ENCODE data around the gene TP63. TPM values are rescaled to one million over a fixed set of nuclear protein-coding genes. Genes with fewer than 3 reads are reported as not detected.

TP63 gene
- total RNA-seq, 1 donor from 2014 or later: 0.05 TPM

DNA sequence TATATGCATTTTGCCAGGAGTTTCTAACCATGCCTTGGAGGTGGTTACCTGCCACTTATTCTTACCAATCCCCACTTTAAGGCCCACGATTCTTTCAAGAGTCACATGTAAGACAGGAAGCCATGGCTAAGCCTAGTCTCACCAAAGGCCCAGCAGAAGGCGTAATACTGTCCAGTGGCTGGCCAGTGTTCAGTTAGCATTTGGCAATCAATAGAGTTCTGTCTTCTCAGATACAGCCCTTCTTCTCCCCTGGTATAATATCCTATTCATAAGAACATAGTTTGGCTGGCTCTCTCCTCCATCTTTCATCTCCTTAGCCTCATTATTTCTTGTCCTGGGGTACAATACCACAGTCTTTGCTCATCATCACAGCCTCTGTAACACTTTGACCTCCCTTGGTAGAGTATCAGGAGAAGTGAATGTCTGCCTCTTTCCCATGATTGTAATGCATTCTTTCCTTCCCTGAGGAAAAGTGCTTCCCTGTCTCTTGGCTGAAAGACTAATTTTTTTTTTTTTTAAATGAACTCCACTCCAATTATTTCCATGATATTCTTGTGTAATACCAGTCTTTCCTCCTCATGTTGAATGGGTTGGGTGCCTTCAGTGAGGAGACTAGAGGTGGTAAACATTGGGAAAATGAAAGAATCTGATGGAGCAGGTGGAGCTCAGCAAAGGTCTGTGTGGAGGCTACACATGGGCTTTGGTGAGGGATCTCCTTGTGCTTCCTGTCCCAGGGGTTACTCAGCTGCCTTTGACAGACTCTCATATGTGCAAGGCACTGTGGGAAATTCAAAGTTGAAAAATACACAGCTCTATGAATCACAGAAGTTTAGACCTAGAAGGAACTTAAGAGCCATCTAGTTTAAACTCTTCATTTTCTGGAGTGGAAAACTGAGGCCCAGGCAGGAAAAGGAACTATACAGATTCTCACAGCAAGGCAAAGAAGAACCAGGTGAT is 271.3 kb downstream of the TP63 start:
- DNase-seq (ENCODE audit: low spot score) (no peak), ATAC-seq (no peak)

DNA sequence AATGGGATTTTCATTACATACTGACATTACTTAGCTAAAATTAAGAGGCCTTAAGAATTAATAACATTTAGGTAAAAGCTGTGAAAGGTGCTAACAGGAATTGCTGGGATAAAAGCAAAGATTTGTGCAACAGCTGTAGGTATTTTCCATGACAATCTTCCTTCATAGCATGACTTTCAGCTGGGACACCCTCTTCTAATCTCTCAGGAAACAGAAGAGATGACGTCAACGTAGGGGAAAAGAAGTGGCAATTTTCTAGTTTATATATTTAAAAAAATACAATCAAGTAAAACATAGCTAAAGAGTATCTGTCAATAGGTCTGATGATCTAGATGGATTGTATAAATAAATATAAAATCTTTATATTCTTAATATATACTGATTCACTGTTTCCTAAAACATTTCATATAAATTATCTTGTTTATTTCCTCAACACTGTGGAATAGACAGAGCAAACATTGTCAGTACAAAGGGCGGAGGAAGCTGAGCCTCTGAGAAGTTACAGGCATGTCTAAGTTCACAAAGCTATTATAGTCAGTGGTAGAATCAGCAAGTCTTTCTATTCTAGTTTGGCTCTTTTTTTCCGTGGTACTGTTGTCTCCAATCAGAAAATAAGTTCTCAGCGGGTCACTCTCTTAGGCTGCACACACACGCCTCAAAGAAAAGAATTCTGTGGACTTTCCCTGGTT is 272.5 kb downstream of the TP63 start:
- DNase-seq (ENCODE audit: low spot score): no peak
- no peak for ATAC-seq

DNA sequence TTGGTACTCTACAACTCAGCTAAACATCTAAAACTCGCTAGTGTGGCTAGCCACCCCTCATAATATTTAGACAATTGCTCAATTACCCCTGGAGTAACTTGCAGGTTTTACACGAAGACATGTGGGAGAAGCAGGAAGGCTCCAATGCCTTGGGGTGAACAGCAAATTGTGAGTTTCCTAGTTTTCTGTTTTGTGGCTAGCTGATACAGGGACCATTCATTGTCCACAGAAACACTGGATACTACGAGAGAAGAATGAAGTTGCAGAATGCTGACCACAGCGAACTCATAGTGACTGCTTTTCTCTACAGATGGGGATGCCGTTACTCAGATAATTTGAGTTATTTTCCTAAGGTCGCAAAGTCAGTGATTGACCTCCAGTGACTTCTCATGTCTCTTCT is 276.6 kb downstream of the TP63 start:
- DNase-seq (ENCODE audit: low spot score): no peak
- ATAC-seq: no peak

DNA sequence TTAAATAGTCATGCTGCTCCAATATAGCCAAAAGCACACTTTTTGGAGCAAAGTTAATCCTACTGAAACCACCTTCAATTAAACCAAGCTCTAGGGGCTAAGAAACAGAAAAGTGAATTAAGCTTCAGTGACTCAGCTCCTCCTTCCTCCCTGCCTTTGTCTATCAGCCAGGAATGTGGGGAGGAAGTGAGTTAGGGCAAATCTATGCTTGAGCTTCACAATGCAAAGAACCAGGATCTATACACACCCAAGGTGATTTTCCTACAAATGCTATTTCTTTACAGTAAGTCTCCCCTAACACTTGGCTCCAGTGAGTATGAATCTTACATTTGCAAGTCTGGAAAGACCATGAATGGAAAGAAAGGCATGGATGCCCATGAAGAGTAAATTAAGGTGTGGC is 277.5 kb downstream of the TP63 start:
- no peak for ATAC-seq
- no peak for DNase-seq (ENCODE audit: low spot score)

DNA sequence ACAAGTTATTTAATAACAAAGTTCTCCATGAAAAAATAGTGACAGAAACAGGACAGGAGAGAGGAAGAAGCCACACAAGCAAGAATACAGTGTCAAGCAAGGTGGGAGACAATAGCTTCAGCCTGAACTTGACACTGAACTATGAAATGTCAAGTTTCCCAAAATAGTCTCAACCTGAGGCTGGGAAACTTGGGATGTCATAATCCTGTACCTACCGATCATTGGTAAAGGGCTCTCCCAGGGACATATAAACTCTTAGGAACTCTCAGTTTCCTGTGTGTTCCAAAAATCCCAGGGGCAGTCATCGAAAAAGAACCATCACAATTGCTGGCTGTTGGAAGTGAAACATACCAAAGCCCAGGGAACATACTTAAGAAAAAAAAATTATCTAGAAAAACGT is 277.9 kb downstream of the TP63 start:
- ATAC-seq: no peak

DNA sequence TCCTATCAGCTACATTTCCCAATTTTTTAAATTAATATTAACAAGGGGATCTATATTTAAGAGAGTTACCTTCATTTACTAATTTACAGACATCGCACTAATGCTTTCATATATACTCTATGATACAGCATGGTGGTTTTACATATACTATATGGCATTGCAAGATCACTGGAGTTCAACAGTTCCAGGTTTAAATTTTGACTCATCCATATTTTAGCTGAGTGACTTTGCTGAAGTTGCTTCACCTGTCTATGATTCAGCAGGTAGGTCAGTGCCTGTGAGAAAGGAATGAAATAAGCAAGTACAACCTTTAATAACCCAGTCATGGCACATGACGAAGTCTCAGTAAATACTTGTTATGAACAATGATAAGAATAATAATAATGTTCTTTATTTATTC is 278.4 kb downstream of the TP63 start:
- ATAC-seq (no peak), DNase-seq (ENCODE audit: low spot score) (no peak)

More for the DNA sequence above, 277.9 kb downstream of the TP63 start:
- DNase-seq (ENCODE audit: low spot score): no peak

DNA sequence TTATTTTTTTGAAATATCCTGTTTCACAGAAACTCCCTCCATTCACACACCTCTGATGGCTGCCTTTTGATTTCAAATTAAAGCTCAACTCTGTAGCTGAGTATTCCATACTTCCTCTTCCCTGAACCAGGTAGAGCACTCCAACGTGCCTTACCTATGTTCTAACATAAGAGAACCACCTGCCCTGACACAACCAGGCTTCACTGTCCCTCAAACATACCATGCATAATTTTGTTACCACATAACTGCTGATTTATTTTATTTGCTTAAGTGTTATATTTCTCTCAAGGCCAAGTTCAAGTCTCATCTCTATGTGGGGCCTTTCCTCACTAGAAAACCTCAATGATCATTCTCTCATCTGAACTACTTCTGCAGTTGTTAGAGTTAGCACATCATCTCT is 279.8 kb downstream of the TP63 start:
- DNase-seq (ENCODE audit: low spot score) (no peak), ATAC-seq (no peak)

DNA sequence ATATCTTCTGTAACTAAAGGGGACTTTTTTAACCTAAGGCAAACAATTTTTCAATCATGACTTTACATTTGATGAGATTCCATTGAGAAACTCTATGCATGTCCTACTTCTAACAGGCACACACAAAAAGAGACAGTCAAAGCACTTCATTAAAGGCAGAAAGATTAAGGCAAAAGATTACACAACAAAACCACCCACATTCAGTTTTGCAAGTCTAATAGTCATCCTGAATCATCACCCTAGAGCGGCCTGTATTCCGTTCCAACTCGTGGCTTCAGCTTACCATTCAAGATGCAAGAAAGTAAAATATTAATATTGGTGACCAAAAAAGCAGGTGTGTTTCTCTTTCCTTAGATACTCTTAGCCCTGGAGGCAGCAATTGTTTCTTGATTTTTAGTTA is 283.6 kb downstream of the TP63 start:
- DNase-seq (ENCODE audit: low spot score) (no peak), ATAC-seq (no peak)

DNA sequence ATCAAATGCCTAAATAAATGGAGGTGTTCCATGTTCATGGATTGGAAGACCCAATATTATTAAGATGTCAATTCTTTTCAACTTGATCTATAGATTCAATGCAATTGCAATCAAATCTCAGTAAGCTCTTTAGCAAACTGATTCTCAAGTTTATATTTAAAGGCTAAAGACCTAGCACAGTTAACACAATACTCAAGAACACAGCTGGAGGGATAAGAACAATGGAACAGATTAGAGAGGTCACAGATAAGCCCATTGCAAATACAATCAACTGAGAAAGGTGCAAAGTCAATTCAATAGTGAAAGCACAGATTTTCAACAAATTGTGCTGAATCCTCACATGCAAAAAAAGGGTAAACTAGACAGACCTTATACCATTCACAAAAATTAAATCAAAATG is 290.6 kb downstream of the TP63 start:
- no peak for DNase-seq (ENCODE audit: low spot score)
- no peak for ATAC-seq

DNA sequence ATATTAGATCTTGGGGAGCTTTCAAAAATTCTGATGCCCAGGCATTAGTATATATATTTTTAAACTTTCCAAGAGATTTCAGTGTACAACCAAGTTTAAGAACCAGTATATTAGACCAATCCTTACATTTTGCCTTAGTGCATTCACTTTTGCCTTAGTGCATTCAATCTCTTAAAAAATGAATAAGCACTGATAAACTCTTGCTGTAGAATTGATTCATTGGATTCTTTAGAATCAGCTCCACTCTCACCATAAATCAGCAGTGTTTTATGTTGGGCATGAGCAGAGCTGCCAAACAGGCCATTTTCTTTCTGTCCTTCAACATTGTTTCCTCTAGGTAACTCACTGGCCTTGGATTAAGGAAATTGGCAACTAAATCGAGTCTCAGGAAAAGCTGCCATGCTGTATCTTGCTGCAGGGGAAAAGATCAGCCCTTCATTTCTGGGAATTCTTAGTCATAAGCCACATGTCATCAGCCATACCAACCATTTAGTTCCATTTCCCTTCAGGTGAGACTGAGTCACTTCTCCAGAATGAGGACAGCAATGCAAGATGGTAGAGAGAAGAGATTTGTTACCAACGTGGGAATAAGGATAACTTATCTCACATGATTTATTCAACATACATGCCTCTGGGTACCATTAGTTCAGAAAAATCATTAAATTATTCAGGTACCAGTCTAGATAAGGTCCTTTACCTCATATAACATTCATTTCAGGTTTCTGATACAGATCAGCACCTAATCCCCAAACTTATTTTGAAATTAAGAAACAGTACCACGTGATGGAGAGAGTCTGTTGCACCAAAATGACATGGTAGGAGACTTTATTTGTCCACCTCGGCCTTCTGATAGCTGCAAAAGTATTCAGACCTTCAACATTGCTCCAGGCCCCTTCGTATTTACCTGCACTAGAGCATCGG is 297.0 kb downstream of the TP63 start:
- DNase-seq (ENCODE audit: low spot score) (no peak), ATAC-seq (no peak)

DNA sequence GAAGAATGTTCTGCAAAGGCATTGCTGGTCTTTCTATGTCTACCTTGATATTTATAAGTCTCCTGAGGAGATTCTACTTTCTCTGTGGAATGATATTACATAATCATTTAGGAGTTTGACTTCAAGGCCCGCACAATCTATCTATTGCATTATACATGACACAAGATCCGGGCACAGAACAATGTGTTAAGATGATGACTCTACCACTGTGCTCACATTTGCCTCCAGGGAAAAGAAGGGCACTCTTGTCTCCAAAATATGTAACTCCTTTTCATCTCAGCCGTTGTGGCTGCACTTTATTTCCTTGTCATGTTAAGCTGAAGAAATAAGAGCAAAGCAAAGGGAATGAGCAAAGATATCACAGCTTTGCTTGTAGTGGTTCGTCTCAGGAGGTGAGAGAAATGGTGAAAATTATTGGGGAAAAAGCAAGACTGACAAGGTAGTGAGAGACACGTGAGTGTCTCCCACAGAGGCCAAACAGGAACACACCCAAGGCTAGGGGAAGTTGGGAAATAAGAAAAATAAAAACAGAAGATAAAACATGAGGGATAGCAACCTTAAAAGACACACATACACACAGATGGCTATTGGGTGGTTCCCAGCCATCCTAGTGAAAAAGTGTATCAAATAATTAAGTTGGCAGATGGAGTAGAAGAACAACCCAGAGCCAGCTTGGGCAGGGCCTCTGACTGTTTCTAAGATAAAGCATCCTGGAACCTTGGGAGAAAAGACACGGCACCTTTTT is 305.2 kb downstream of the TP63 start:
- ATAC-seq (no peak), DNase-seq (ENCODE audit: low spot score) (no peak)

DNA sequence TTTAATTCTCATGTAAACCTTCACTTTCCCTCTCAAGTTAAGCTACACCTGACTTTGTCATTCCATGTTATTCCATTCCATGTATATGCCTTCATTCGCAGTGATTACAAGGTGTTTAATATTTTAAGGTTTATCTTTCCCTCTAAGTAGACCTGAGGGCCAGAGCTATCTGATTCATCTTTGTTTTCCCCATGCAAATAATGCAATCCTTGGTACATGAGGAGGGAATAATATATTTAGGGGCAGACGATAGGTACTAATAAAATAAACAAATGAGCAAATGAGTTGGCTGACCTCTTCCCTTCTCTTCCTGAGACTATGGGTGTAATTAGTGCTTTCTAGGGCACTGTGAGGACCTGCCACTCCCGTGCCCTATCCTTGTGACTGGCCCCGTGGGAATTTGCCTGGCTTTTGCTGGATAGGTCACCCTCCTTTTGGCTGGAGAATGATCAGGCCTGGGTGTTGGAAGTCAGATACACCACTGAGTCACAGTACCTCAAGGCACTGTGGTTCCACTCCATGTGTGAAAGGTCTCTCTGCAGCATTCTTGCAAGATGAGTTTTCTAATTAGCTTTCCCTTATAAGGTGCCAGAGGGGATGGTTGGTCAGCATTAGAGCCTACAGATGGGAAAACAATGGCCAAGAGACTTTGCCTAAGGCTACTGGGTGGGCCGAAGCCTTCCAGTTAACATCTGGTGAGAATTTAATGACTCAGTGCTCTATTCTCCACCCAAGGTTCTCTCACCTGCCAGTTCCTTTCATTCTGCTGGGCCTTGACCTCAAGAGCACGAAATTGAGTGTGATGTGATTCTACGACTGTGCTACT is 306.3 kb downstream of the TP63 start:
- DNase-seq (ENCODE audit: low spot score) (no peak), ATAC-seq (no peak)

DNA sequence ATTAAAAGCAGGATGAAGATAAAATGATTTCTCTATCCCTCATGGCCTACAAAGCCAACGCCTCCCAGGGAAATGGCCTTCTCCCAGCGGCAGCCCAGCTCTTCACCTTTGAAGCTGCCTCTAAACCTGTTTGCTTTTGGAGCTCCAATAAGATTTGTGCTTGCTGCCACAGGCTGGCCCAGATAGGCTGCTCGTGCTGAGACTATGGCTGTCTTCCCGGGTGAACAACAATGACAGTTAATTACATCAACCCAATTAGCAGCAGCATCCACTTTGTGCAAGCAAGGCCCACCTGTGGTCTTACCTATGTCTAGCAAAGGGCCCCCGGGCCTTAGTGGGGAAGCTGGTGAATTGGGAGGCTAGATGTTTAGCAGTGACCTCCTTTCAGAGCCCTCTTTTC is 309.9 kb downstream of the TP63 start:
- DNase-seq (ENCODE audit: low spot score): no peak
- no peak for ATAC-seq

DNA sequence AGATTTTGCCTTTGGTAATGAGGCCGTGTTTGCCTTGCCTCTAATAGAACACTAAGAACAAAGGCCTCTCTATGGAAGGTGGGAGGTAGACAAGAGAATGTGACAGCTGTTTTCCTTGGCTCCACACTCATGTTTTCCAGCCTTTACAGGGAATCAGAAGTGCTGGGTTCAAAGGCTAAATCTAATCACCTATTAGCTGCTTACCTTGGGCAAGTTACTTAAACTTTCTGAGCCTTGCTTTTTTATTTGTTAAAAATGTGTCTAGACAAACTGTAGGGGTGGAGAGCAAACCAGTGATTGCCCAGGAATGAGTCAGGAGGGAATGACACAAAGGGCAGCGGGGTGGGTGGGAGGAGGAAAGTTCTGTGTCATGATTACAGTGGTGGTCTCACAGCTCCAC is 310.5 kb downstream of the TP63 start:
- ATAC-seq (peak; percentile 49), DNase-seq (ENCODE audit: low spot score) (no peak)

DNA sequence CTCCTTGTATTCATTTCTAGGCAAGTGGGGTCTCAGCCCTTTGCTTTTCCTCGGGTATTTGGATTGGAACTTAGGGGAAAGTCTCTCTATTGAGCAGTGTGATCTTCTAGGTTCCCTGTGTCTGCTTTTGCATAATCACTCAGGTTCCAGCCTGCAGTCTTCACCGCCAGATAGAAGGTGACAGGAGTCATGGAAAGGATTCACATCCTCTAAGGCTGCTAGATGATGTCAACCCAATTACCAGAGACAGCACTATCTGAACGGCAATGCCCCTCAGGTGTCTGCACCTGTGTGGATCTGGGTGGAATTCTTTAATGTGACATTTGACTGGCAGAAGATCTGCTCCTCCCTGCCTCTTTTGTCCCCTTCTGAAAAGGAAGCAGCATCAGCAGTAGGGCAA is 311.8 kb downstream of the TP63 start:
- ATAC-seq (no peak), DNase-seq (ENCODE audit: low spot score) (no peak)

DNA sequence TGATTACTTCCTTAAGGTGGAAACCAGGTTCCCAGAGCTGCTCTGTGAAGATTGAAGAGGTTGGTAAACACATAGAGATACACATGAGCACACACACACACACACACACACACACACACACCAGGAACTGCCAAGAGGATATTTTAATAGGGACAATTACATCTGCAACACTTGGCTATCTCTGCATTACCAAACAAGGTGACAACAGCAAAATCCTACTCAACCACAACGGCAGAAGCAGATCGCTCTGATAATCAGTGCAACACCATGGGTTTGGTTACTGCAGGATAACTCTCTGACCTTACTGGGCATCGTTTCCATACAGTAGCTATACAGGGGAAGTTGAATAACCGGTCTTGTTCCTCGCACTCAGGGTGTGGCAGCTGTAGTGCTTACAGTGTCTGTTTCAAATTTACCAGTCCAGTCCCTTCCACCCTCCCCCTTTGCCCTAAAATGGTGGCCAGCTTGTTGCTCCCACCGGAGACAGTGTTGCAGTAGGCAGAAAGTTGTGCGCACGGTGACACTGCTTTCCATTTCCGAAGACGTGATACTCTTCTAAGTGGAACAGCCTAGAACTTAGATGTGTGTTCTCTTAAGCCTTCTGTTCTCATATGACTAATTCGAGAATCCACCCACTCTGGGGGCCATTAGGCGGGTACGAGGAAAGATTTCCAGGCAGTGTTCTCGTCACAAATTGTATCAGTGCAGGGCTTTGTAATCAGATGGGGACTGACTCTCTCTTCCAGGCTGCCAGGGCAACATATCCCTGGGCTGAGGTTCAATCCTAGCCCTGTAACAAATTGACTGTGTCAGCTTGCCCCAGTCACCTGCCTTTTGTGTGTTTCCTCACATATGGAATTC is 313.3 kb downstream of the TP63 start:
- no peak for ATAC-seq

DNA sequence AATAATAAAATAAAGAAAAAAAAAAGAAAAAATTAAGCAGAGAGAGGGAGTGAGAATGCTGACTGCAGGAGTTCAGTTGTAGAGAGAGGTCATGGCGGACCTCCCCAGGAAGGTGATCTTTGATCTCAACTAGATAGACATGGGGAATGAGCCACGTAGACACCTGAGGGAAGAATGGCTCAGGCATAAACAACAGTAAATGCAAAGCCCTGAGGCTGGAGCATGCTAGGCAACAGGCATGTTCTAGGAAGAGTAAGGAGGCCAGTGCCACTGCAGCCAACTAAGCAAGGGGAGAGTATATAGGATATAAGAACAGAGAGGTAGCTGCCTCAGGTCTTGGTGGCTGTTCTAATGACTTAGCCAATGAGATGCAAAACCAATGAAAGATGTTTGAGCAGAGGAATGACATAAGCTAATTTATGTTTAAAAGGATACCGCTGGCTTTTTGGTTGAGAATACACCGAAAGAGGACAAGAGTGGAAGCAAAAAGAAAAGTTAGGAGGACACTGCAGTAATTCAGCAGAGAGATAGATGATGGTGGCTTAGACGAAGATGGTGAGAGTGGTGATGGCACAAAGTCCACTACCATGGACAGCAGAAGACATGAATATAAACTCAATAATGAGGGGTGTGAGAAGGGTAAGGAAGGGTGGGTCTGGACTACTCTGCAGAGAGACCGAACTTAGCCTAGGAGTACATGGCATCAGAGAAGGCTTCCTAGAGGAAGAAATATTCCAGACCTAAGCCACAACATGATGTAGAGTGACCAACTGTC is 314.9 kb downstream of the TP63 start:
- DNase-seq (ENCODE audit: low spot score): no peak
- no peak for ATAC-seq

More for the DNA sequence above, 313.3 kb downstream of the TP63 start:
- DNase-seq (ENCODE audit: low spot score): no peak
